B cell (primary cell): ENCODE results near the gene FILIP1. TPM values are rescaled to one million over a fixed set of nuclear protein-coding genes. Genes with fewer than 3 reads are reported as not detected.

Experiments
- ATAC-seq: fragments of 200-7000 bp; cut with Tn5 transposase; one replicate; pipeline ENCODE4 v1.10.0; 2021; ENCODE audit warnings: low read depth, mild to moderate bottlenecking, moderate number of reproducible peaks, moderate library complexity
- CTCF ChIA-PET: fragments of 350-600 bp; sonication (Branson Sonifier 250); formaldehyde crosslinking; loops from one replicate; lab custom pipeline; 2021; ENCODE audit warnings: antibody characterized with exemption, inconsistent platforms; lab: Charles Lee
- POLR2A ChIA-PET: fragments of 350-600 bp; sonication (Branson Sonifier 250); formaldehyde crosslinking; loops from one replicate; lab custom pipeline; 2021; ENCODE audit warnings: antibody characterized with exemption; lab: Charles Lee
- DNase-seq: peaks from one replicate; pipeline ENCODE4 v3.0.0; 2013
- H2AFZ ChIP-seq: 2 replicates; pipeline ENCODE4 v1.6.1; 2012; ENCODE audit warnings: mild to moderate bottlenecking, low read depth, low read length; ENCODE audit not compliant: insufficient read depth, poor library complexity, severe bottlenecking
- H3K27ac ChIP-seq, 2 donors: 1 replicate in 1 of 2; 2 replicates in 1 of 2; pipeline ENCODE4 v1.5.1; 2012 to 2013; ENCODE audit warnings: low read length in 2 of 2, mild to moderate bottlenecking in 2 of 2, moderate library complexity in 1 of 2
- H3K27me3 ChIP-seq, 4 experiments: fragments of 200-600 bp in 1 of 4; sonication (generic) in 1 of 4; replicated peaks in 1 of 4; 1 replicate in 2 of 4; 2 replicates in 2 of 4; pipeline versions ENCODE4 v1.6.1 to v1.7.0; 2013 to 2016; ENCODE audit warnings: low read length in 3 of 4, mild to moderate bottlenecking in 2 of 4, mixed read lengths in 1 of 4, moderate library complexity in 1 of 4; ENCODE audit not compliant: insufficient read depth in 4 of 4, control insufficient read depth in 3 of 4; ENCODE audit errors: control extremely low read depth in 1 of 4
- H3K36me3 ChIP-seq, 2 experiments: replicated peaks in 1 of 2; 1 replicate in 1 of 2; 2 replicates in 1 of 2; pipeline versions ENCODE4 v1.6.1 to v1.7.1; 2013; ENCODE audit warnings: low read length in 1 of 2; ENCODE audit not compliant: insufficient read depth in 2 of 2, control insufficient read depth in 1 of 2; ENCODE audit errors: control extremely low read depth in 1 of 2, extremely low read depth in 1 of 2
- H3K4me1 ChIP-seq, 2 donors: fragments of 200-600 bp in 1 of 2; sonication (generic) in 1 of 2; 1 replicate in 1 of 2; 2 replicates in 1 of 2; pipeline versions ENCODE4 v1.5.1 to v1.6.1; 2013 to 2017; ENCODE audit warnings: low read length in 2 of 2; ENCODE audit not compliant: control insufficient read depth in 2 of 2, insufficient read depth in 2 of 2
- H3K4me2 ChIP-seq: replicated peaks from 2 replicates; pipeline ENCODE3; 2012; ENCODE audit warnings: mild to moderate bottlenecking, low read depth, low read length; ENCODE audit not compliant: poor library complexity, severe bottlenecking
- H3K4me3 ChIP-seq, 5 experiments: fragments of 200-600 bp in 1 of 5; sonication (generic) in 1 of 5; 1 replicate in 3 of 5; 2 replicates in 2 of 5; pipeline versions ENCODE4 v1.5.1 to v1.7.0; 2011 to 2016; ENCODE audit warnings: low read length in 4 of 5, mild to moderate bottlenecking in 4 of 5, low read depth in 2 of 5, control low read depth in 1 of 5, moderate library complexity in 1 of 5; ENCODE audit not compliant: insufficient read depth in 1 of 5; ENCODE audit errors: control extremely low read depth in 1 of 5, extremely low read depth in 1 of 5
- H3K79me2 ChIP-seq: fragments of 200-600 bp; sonication (generic); one replicate; pipeline ENCODE4 v1.6.0; 2016; ENCODE audit warnings: low read length; ENCODE audit not compliant: control insufficient read depth, insufficient read depth
- H3K9ac ChIP-seq: fragments of 200-600 bp; sonication (generic); 2 replicates; pipeline ENCODE4 v1.6.1; 2017; ENCODE audit warnings: mild to moderate bottlenecking, low read length, moderate library complexity
- H3K9me3 ChIP-seq, 3 donors: one replicate each; pipeline versions ENCODE4 v1.6.1 to v1.7.1; 2013; ENCODE audit warnings: low read length in 2 of 3; ENCODE audit not compliant: control insufficient read depth in 2 of 3, insufficient read depth in 1 of 3; ENCODE audit errors: control extremely low read depth in 1 of 3
- H4K20me1 ChIP-seq: 2 replicates; pipeline ENCODE4 v1.6.0; 2012; ENCODE audit warnings: mild to moderate bottlenecking, low read length; ENCODE audit not compliant: insufficient read depth, control insufficient read depth, poor library complexity, severe bottlenecking
- H3K27ac Mint-ChIP-seq: one replicate; pipeline ENCODE4 v1.8.0; 2021; ENCODE audit warnings: mixed read lengths
- H3K27me3 Mint-ChIP-seq: one replicate; pipeline ENCODE4 v1.8.0; 2021; ENCODE audit warnings: mixed read lengths
- H3K4me1 Mint-ChIP-seq: one replicate; pipeline ENCODE4 v1.8.0; 2021; ENCODE audit warnings: mixed read lengths
- H3K4me3 Mint-ChIP-seq: one replicate; pipeline ENCODE4 v1.8.0; 2021; ENCODE audit warnings: mixed read lengths
- H3K9me3 Mint-ChIP-seq: one replicate; pipeline ENCODE4 v1.8.0; 2022; ENCODE audit warnings: mixed read lengths; ENCODE audit not compliant: insufficient read depth
- EZH2 ChIP-seq: IDR thresholded peaks from 2 replicates; pipeline ENCODE4 v1.6.1; 2012; ENCODE audit warnings: borderline replicate concordance, low read depth, mild to moderate bottlenecking, moderate library complexity, low read length; ENCODE audit not compliant: insufficient read depth, poor library complexity, severe bottlenecking
- WGBS: methylation state at CpG from one replicate; pipeline ENCODE4 v1.1.5; 2013; ENCODE audit warnings: missing lambda C conversion rate; ENCODE audit not compliant: insufficient coverage; 5-methylcytosine and 5-hydroxymethylcytosine counted together
- intact Hi-C: fragments of 100-400 bp; cut with micrococcal nuclease; formaldehyde crosslinking; loops from one replicate; pipeline ENCODE4 v1.10.0; 2022
- polyA plus RNA-seq: library from polyadenylated mRNA; depleted of rRNA; stranded (reverse); fragments of >200 nt; gene quantifications from 2 replicates; pipeline ENCODE4 v1.2.3, GENCODE V29; 2012
- total RNA-seq, 2 donors: library from RNA; stranded (reverse); fragments of 120-200 nt in 1 of 2; gene quantifications; 1 replicate in 1 of 2; 2 replicates in 1 of 2; pipeline versions ENCODE4 v1.2.3 to v1.2.4, GENCODE V29; 2013 to 2022
- TF ChIP-seq, protein P1 (sequence below): fragments of 200-600 bp; IDR thresholded peaks from one replicate; pipeline ENCODE4 v1.8.0; 2022; ENCODE audit warnings: antibody characterized with exemption, mild to moderate bottlenecking

The FILIP1 gene
- total and polyA plus RNA-seq, 2 donors (not counting 1 experiment from before 2014, with no cell fraction given), result not detected

DNA sequence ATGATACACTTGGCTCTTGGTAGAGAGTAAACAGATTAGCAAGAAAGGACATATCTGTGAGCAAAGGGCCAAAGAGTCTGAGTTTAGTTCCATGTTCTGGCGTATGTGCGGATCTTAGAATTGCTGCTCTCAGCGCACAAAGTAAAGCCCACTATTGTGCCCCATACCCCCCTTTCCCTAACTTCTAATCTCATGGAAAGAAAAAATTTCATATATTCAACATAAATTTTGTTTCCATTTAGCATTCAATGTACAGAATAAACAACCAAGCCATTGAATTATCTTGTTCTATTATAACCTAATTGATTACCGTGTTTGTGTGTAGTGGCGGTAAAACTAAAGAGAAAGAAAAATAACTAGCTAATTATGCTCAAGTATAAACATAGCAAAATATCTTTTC is 30.5 kb downstream of the FILIP1 start:
- H3K27me3 ChIP-seq, result no peaks in the 10 kb centered on the region
- ChIA-PET CTCF (no interaction called here), POLR2A (no interaction called here)
- no peaks in the 10 kb centered on the region for H4K20me1 ChIP-seq
- no peak for DNase-seq
- Mint-ChIP-seq H3K27me3 (peaks cover 4% of the 10 kb centered on the region), H3K4me3 (no peak overlapping the region), H3K4me1 (no peaks in the 10 kb centered on the region), H3K27ac (no peak overlapping the region), H3K9me3 (no peaks in the 10 kb centered on the region)
- no peaks in the 10 kb centered on the region for H3K9me3 ChIP-seq
- H3K36me3 ChIP-seq, result no peaks in the 10 kb centered on the region
- no peak for TF ChIP-seq EZH2
- TF ChIP-seq, protein P1, sequence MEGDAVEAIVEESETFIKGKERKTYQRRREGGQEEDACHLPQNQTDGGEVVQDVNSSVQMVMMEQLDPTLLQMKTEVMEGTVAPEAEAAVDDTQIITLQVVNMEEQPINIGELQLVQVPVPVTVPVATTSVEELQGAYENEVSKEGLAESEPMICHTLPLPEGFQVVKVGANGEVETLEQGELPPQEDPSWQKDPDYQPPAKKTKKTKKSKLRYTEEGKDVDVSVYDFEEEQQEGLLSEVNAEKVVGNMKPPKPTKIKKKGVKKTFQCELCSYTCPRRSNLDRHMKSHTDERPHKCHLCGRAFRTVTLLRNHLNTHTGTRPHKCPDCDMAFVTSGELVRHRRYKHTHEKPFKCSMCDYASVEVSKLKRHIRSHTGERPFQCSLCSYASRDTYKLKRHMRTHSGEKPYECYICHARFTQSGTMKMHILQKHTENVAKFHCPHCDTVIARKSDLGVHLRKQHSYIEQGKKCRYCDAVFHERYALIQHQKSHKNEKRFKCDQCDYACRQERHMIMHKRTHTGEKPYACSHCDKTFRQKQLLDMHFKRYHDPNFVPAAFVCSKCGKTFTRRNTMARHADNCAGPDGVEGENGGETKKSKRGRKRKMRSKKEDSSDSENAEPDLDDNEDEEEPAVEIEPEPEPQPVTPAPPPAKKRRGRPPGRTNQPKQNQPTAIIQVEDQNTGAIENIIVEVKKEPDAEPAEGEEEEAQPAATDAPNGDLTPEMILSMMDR, result no peak
- ATAC-seq, result no peak
- no peak overlapping the region for H3K9ac ChIP-seq
- no peaks in the 10 kb centered on the region for H3K4me1 ChIP-seq
- intact Hi-C loops, result no loop called here
- no peaks in the 10 kb centered on the region for H3K79me2 ChIP-seq
- H2AFZ ChIP-seq, result no peak overlapping the region
- H3K4me3 ChIP-seq, result no peak overlapping the region
- WGBS, result no CpG with 5 or more reads among the region's 5 CpGs
- H3K27ac ChIP-seq, result no peak overlapping the region
- no peak overlapping the region for H3K4me2 ChIP-seq

DNA sequence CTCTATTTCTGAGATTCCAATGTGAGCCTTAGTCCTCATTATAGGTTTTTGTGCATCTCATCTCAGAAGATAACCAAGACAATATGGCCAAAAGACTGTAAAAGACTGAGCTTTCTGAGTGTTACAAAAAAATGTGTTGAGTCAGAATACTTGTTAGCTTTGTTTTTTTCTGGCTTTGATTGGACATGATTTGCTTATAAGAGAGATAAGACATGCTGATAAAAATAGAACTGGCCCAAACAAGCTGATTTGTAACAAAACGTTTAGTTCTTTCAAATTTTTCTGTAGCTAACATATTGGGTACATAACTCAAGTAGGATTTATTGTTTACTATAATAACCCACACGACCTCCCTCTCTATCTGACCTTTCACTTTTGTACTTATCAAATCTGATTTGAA is 32.9 kb downstream of the FILIP1 start:
- ATAC-seq (no peak), DNase-seq (no peak)
- no CpG with 5 or more reads among the region's 2 CpGs for WGBS
- ChIA-PET POLR2A (no interaction called here), CTCF (no interaction called here)
- H3K4me3 ChIP-seq, result no peak overlapping the region
- no peaks in the 10 kb centered on the region for H4K20me1 ChIP-seq
- intact Hi-C loops, result no loop called here
- Mint-ChIP-seq H3K9me3 (no peaks in the 10 kb centered on the region), H3K27me3 (peaks cover 4% of the 10 kb centered on the region), H3K4me1 (no peaks in the 10 kb centered on the region), H3K4me3 (no peak overlapping the region), H3K27ac (no peak overlapping the region)
- H3K9me3 ChIP-seq, result no peaks in the 10 kb centered on the region
- TF ChIP-seq, protein P1, result no peak
- no peak for TF ChIP-seq EZH2
- no peaks in the 10 kb centered on the region for H3K36me3 ChIP-seq
- H3K79me2 ChIP-seq, result no peaks in the 10 kb centered on the region
- H3K4me1 ChIP-seq, result no peaks in the 10 kb centered on the region
- no peak overlapping the region for H3K27ac ChIP-seq
- H2AFZ ChIP-seq, result no peak overlapping the region
- H3K4me2 ChIP-seq, result no peak overlapping the region
- H3K9ac ChIP-seq, result no peak overlapping the region
- H3K27me3 ChIP-seq, result no peaks in the 10 kb centered on the region
